WTC11 (cell line): ENCODE data around the gene INTS4. TPM values are rescaled to one million over a fixed set of nuclear protein-coding genes. Genes with fewer than 3 reads are reported as not detected.

Experiments used
- ATAC-seq: fragments of 200-7000 bp; cut with Tn5 transposase; 2 replicates; pipeline ENCODE4 v1.10.0; 2021; ENCODE audit warnings: mild to moderate bottlenecking, moderate library complexity
- CTCF ChIA-PET: fragments of 300-600 bp; sonication (Branson Sonifier 250); formaldehyde crosslinking; loops from one replicate; lab custom pipeline; 2021; ENCODE audit warnings: antibody characterized with exemption; lab: Charles Lee
- POLR2A ChIA-PET: fragments of 350-600 bp; sonication (Branson Sonifier 250); formaldehyde crosslinking; loops from one replicate; lab custom pipeline; 2021; ENCODE audit warnings: antibody characterized with exemption; lab: Charles Lee
- DNase-seq: peaks from one replicate; pipeline ENCODE4 v3.0.0; 2021; ENCODE audit warnings: low spot score
- H3K27ac Mint-ChIP-seq: 2 replicates; pipeline ENCODE4 v1.8.0; 2021; ENCODE audit warnings: mixed read lengths
- H3K27me3 Mint-ChIP-seq: 2 replicates; pipeline ENCODE4 v1.8.0; 2021; ENCODE audit warnings: low read depth, mild to moderate bottlenecking, moderate library complexity, mixed read lengths
- H3K36me3 Mint-ChIP-seq: 2 replicates; pipeline ENCODE4 v1.8.0; 2021; ENCODE audit warnings: mixed read lengths
- H3K4me1 Mint-ChIP-seq: 2 replicates; pipeline ENCODE4 v1.8.0; 2022; ENCODE audit warnings: mixed read lengths
- H3K4me3 Mint-ChIP-seq: 2 replicates; pipeline ENCODE4 v1.8.0; 2021; ENCODE audit warnings: mild to moderate bottlenecking, moderate library complexity, mixed read lengths
- H3K9me3 Mint-ChIP-seq: 2 replicates; pipeline ENCODE4 v1.8.0; 2021; ENCODE audit warnings: mixed read lengths
- ARID4B ChIP-seq: sonication (generic); formaldehyde crosslinking; IDR thresholded peaks from 2 replicates; pipeline ENCODE4 v1.8.0; 2023; ENCODE audit warnings: missing genetic modification reagents, mild to moderate bottlenecking, borderline replicate concordance
- ATF2 ChIP-seq: sonication (generic); formaldehyde crosslinking; IDR thresholded peaks from 2 replicates; pipeline ENCODE4 v1.8.1; 2022; ENCODE audit warnings: low read depth, missing genetic modification reagents, borderline replicate concordance
- ATF6 ChIP-seq: sonication (generic); formaldehyde crosslinking; IDR thresholded peaks from 2 replicates; pipeline ENCODE4 v1.8.1; 2023; ENCODE audit warnings: mild to moderate bottlenecking, missing genetic modification reagents
- CTCF ChIP-seq: fragments of 200-600 bp; IDR thresholded peaks from 2 replicates; pipeline ENCODE4 v1.8.0; 2022; ENCODE audit warnings: antibody characterized with exemption
- E2F4 ChIP-seq: sonication (generic); formaldehyde crosslinking; IDR thresholded peaks from 2 replicates; pipeline ENCODE4 v1.8.1; 2022; ENCODE audit warnings: low read depth, mild to moderate bottlenecking, moderate library complexity, missing genetic modification reagents, borderline replicate concordance
- E2F5 ChIP-seq: sonication (generic); formaldehyde crosslinking; IDR thresholded peaks from 2 replicates; pipeline ENCODE4 v1.8.1; 2022; ENCODE audit warnings: mild to moderate bottlenecking, moderate library complexity, missing genetic modification reagents
- ELF4 ChIP-seq: sonication (generic); formaldehyde crosslinking; IDR thresholded peaks from 2 replicates; pipeline ENCODE4 v1.8.1; 2022; ENCODE audit warnings: low read depth, mild to moderate bottlenecking, moderate library complexity, missing genetic modification reagents
- GTF2I ChIP-seq: fragments of 250-450 bp; sonication (Bioruptor Pico); conservative IDR thresholded peaks from 2 replicates; pipeline ENCODE4 v1.4.0; 2021; ENCODE audit warnings: mild to moderate bottlenecking
- NFYB ChIP-seq: sonication (generic); formaldehyde crosslinking; conservative IDR thresholded peaks from 2 replicates; pipeline ENCODE4 v1.8.0; 2022; ENCODE audit warnings: low read depth, missing genetic modification reagents
- RORB ChIP-seq: fragments of 250-450 bp; sonication (Bioruptor Pico); IDR thresholded peaks from 2 replicates; pipeline ENCODE4 v1.9.0; 2021; ENCODE audit warnings: mild to moderate bottlenecking
- SMAD4 ChIP-seq: sonication (generic); formaldehyde crosslinking; IDR thresholded peaks from 2 replicates; pipeline ENCODE4 v1.8.0; 2022; ENCODE audit warnings: mild to moderate bottlenecking, missing genetic modification reagents
- SP1 ChIP-seq: sonication (generic); formaldehyde crosslinking; conservative IDR thresholded peaks from 2 replicates; pipeline ENCODE4 v1.8.1; 2022; ENCODE audit warnings: missing genetic modification reagents
- TEAD1 ChIP-seq: sonication (generic); formaldehyde crosslinking; IDR thresholded peaks from 2 replicates; pipeline ENCODE4 v1.8.0; 2022; ENCODE audit warnings: mild to moderate bottlenecking, missing genetic modification reagents
- USF2 ChIP-seq: sonication (generic); formaldehyde crosslinking; IDR thresholded peaks from 2 replicates; pipeline ENCODE4 v1.8.1; 2023; ENCODE audit warnings: mild to moderate bottlenecking, missing genetic modification reagents, moderate library complexity
- ZNF263 ChIP-seq: sonication (generic); formaldehyde crosslinking; IDR thresholded peaks from 2 replicates; pipeline ENCODE4 v1.8.1; 2022; ENCODE audit warnings: low read depth, mild to moderate bottlenecking, moderate library complexity, missing genetic modification reagents
- ZNF317 ChIP-seq: sonication (generic); formaldehyde crosslinking; IDR thresholded peaks from 2 replicates; pipeline ENCODE4 v1.8.1; 2023; ENCODE audit warnings: low read depth, mild to moderate bottlenecking, moderate library complexity, missing genetic modification reagents, borderline replicate concordance
- ZNF532 ChIP-seq: fragments of 250-450 bp; sonication (Bioruptor Pico); IDR thresholded peaks from 2 replicates; pipeline ENCODE4 v1.9.0; 2021; ENCODE audit warnings: mild to moderate bottlenecking, borderline replicate concordance
- ZNF671 ChIP-seq: fragments of 250-450 bp; sonication (Bioruptor Pico); IDR thresholded peaks from 2 replicates; pipeline ENCODE4 v1.8.0; 2021; ENCODE audit warnings: mild to moderate bottlenecking
- total RNA-seq: library from RNA; stranded (reverse); gene quantifications from 3 replicates; pipeline ENCODE4 v1.2.3, GENCODE V29; 2021

The INTS4 gene
- total RNA-seq, 1 experiment from 2014 or later: 34.2 TPM

- POLR2A ChIA-PET: no interaction called here
- H3K4me1 Mint-ChIP-seq: no peaks in the 10 kb centered on the region
Observed at GRCh38 chr11:77865805-77866204, 128.7 kb downstream of the INTS4 start.

More at GRCh38 chr11:77865805-77866204, 128.7 kb downstream of the INTS4 start:
- TF ChIP-seq E2F4 (CRISPR knock-in tag): no peak
- TF ChIP-seq SMAD4 (CRISPR knock-in tag): no peak
- no peak for TF ChIP-seq ZNF317 (CRISPR knock-in tag)
- no peak for TF ChIP-seq ELF4 (CRISPR knock-in tag)
- no peak for TF ChIP-seq USF2
- TF ChIP-seq SP1 (CRISPR knock-in tag): no peak
- TF ChIP-seq ZNF532 (CRISPR knock-in tag): no peak
- TF ChIP-seq ATF2: no peak
- no peak for TF ChIP-seq RORB (CRISPR knock-in tag)
- no peak for TF ChIP-seq ARID4B (CRISPR knock-in tag)
- no peak for TF ChIP-seq ATF6 (CRISPR knock-in tag)
- no peak for TF ChIP-seq E2F5 (CRISPR knock-in tag)
- TF ChIP-seq ZNF671 (CRISPR knock-in tag): no peak
- TF ChIP-seq GTF2I: no peak
- TF ChIP-seq ZNF263 (CRISPR knock-in tag): no peak
- no peak for TF ChIP-seq TEAD1 (CRISPR knock-in tag)
- no peak for TF ChIP-seq CTCF
- no peak for TF ChIP-seq NFYB (CRISPR knock-in tag)
- ATAC-seq: no peak
- Mint-ChIP-seq H3K4me3 (no peak overlapping the region), H3K9me3 (peaks cover 4% of the 10 kb centered on the region), H3K27me3 (no peaks in the 10 kb centered on the region), H3K36me3 (peaks cover 13% of the 10 kb centered on the region), H3K27ac (no peak overlapping the region)
- CTCF ChIA-PET: interaction anchor here (0.6 kb wide), 1 partner anchor 211 kb away, joined by 3 read pairs; no protein-coding TSS in a partner anchor
- no peak for DNase-seq
